GM21717 (cell line): ENCODE data around the gene WDR7.

Experiments
- ATAC-seq: cut with Tn5 transposase; IDR thresholded peaks from one replicate; pipeline ENCODE4 v1.9.1; 2021; ENCODE audit warnings: mild to moderate bottlenecking, moderate library complexity; ENCODE audit not compliant: unreplicated experiment

Gene WDR7

DNA sequence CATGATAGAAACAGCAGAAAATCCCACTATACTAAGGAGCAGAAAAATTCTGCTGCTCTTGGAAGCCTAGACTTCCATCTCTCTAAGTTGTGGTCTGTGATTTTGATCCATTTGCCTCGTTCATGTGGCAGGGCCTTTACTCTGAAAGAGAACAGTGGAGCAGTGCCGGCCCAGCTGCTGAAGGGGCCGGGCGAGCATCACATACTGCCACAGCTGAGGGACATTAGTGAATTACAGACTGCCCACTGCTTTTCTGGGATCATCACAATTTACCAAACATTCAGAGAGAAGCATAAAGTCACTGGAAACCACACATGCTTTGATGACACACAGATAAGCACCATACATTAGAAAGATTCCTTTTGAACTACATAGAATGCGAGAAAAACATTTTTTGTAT lies 278.7 kb downstream of the WDR7 start:
- no peak for ATAC-seq

GRCh38 chr18:56933472-56933871 lies 282.3 kb downstream of the WDR7 start:
- ATAC-seq = no peak

GRCh38 chr18:56934131-56934530 lies 283.0 kb downstream of the WDR7 start:
- ATAC-seq = no peak

DNA sequence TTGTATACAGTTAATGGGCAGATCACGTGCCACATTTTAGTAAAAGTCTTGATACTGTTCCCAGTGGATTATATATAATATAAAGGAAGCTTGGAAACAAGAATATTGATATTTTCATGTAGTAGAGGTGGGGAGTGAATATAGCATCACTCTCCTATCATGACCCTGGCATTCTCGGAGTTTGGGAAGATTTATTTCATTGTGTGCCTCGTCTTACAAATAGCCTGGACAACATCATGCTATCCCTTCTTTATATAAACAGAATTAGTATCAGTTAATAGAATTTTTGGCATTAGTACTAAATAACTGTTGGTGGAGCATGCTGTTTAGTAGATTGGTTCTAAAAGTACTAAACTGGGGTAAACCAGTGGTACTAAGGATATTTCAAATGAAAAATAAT lies 283.7 kb downstream of the WDR7 start:
- ATAC-seq = no peak

DNA sequence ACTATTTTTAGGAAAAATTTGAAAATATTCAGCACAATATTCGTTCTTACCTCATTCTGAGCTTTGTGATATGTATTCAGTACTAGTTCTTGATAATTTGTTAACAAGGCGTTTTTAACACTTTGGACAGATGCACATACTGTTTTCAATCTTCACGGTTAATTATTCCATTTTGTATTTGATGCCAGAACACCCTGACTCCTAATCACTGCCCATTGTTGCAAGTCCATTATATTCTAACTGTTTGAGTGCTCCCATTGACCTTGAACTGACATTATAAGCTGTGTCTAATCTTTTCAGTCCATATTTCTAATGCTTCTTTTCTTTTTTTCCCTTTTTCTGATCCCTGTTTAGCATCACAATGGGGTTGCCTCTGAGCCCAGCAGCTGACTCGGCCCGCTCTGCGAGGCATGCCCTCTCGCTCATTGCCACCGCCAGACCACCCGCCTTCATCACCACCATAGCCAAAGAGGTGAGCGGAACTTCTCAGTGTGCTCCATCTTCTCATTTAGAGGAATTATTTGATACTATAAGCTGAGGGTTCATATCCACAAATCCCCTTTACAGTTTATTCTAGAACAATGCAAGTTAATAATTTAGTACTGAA lies 284.4 kb downstream of the WDR7 start:
- no peak for ATAC-seq

- ATAC-seq = no peak
These were observed 285.3 kb downstream of the WDR7 start for GRCh38 chr18:56936457-56936856.

GRCh38 chr18:56937874-56938430 lies 286.8 kb downstream of the WDR7 start:
- ATAC-seq = no peak

DNA sequence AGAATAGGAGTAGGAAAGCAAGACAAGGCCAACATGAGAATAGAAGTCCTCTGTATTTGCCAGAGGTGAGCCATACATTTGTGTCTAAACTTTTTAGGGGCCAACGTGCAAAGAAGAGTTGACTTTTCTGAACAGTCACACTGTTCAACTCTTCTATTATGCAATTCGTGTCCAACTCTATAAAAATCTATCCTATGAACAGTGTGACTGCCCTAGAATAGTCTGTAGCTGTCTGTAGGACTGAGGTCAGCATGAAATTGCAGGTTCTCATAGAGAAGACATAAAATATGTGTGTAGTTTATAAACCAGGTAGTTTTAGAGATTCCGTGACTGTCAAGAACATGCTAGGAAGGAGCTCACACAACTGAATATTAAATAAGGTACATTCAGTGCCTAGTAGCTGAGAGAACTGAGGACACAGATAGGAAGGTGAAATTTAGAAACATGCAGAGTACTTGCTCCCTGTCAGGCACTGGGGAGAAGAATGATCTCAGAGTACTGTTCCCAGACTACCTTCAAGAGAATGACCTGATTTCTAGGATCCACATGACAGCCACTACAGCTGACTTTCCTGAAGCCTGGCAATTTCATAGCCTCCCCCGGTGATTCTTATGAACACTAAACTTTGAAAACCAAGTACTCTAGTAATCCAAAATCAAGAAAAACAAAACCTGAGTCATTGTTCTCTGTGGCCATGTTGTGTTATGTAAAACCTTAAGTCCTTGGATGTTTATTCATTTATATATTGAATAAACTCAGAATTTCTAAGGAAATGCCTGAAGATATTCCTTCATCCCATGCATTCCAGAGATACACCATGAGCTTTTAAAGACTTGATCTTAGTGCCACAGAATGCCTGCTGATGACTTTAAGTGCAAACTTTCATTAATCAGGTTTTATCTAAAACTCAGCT lies 294.3 kb downstream of the WDR7 start:
- no peak for ATAC-seq

GRCh38 chr18:56947236-56947635 lies 296.1 kb downstream of the WDR7 start:
- ATAC-seq = no peak

DNA sequence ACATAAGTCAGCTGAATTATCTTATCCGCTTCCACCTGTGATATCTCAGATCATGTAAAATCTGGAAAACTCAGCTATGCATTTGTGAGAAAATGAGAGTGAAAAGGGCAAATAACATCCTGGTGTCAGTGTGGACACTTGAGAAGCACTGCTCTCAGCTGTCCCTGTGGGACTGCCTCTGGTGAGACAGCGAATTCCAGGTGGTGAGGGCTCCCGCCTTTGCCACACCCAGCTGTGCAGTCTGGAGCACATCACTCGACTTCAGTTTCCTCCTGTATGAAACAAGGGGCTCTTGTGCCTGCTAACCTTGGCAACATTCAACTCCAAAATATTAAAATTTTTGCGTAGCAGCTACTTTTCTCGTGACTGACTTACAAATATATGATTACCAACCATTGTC lies 300.9 kb downstream of the WDR7 start:
- no peak for ATAC-seq

GRCh38 chr18:56953428-56954198 lies 302.5 kb downstream of the WDR7 start:
- no peak for ATAC-seq

GRCh38 chr18:56955490-56955889 lies 304.3 kb downstream of the WDR7 start:
- ATAC-seq = no peak

GRCh38 chr18:56959120-56959519 lies 308.0 kb downstream of the WDR7 start:
- no peak for ATAC-seq

GRCh38 chr18:56962322-56962721 lies 311.2 kb downstream of the WDR7 start:
- no peak for ATAC-seq

- no peak for ATAC-seq
These were observed 315.9 kb downstream of the WDR7 start for GRCh38 chr18:56967035-56967434.

- no peak for ATAC-seq
These were observed 322.3 kb downstream of the WDR7 start for GRCh38 chr18:56973487-56973886.

DNA sequence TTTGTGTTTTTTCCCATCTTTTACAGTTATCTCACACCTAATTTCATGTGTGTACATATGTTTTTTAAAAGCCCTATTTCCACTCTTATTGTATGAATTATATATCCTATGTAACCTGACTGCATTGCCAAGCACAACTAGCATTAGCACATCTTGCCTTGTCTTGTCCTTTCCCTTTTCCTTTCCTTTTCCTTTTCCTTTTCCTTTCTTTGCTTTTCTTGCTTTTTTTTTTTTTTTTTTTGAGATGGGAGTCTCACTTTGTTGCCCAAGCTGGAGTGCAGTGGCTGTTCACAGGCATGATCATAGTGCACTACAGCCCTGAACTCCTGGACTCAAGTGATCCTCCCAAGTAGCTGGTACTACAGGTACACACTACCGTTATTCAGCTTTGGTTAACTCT lies 323.0 kb downstream of the WDR7 start:
- ATAC-seq = no peak

DNA sequence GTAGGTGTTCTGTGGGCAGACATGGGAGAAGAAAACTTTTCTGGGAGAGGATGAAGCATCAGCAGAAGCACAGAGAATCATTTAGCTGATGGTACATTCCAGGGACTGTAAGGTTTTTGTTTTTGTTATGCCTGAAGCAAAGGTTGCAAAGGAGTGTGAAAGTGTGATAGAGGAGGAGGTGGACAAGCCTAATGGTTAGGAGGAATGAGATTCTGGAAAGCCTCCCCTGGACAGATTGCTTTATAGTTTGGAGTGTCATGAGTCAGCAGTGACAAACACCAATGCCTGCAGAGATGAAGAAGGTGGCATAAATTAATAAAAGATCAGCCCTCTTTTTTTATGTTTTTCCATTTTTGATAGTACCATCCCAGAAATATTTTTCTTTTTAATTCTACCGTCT lies 324.1 kb downstream of the WDR7 start:
- ATAC-seq = no peak

- no peak for ATAC-seq
These were observed 326.1 kb downstream of the WDR7 start for GRCh38 chr18:56977309-56977708.

- no peak for ATAC-seq
These were observed 326.6 kb downstream of the WDR7 start for GRCh38 chr18:56977771-56978170.

DNA sequence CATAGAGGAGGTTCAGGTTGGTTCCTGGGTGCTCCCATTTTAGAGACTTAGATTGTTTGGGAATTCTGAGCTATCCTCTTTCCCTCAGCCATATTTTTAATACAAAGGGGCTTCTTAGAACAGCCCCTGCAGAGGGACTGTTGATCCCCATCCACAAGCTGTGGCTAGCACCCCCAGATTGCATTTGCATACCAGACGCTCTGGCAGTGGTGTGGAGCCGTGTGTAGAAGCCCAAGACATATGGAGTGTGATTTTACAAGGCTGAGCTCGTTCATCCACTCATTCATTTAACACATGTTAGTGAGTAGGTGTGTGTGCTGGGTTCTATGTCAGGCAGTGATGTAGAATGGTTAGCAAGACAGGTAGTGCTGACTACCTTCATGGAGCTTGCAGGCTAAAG lies 329.0 kb downstream of the WDR7 start:
- ATAC-seq = no peak
